Measurements from ENCODE around the gene HDAC1.

HDAC1 gene

GRCh38 chr1:32339363-32339978, 47.6 kb downstream of the HDAC1 start:
- ChIA-PET CTCF (interaction anchor here (1.3 kb wide), 1 partner anchor 11 kb away, joined by 3 read pairs; no protein-coding TSS in a partner anchor), POLR2A (interaction anchor here (0.6 kb wide), 1 partner anchor 691 kb away, joined by 4 read pairs; no protein-coding TSS in a partner anchor)
- DNase-seq (ENCODE audit: extremely low spot score), result peak; percentile 73
- TF ChIP-seq CTCF (IDR thresholded peaks at IDR 0.05; ENCODE audit: control extremely low read depth, extremely low read depth, low read depth, missing control alignments), result no peak

DNA sequence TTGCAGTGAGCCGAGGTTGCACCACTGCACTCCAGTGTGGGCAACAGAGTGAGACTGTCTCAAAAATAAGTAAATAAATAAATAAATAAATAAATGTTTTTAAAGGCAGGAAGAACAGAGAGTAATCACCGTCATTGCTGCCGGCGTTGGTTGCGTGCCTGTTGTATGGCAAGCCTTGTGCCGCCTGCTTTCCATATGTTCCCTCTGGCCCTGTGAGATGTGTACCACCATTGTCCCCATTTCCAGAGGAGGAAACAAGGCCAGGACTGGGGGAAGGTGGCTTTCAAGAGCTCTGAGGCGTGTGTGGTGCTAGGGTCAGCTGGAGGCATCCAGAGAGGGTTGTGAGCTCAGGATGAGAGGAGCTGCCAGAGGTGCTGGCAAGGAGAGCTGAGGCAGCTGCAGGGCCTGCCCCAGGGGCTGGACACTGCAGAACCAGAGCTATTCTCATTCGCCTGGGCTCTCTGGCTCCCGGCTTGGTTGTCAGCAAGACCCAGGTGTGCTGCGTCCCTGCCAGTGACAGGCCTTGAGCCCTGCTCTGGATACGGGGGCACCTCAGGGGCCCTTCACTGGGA, 49.4 kb downstream of the HDAC1 start:
- POLR2A ChIA-PET, result no interaction called here
- CTCF ChIA-PET, result interaction anchor here (1.0 to 1.6 kb wide), 4 partner anchors 12 to 93 kb away, joined by 3 to 5 read pairs (median 4); no protein-coding TSS in a partner anchor
- DNase-seq (ENCODE audit: extremely low spot score), result no peak
- TF ChIP-seq CTCF (IDR thresholded peaks at IDR 0.05; ENCODE audit: control extremely low read depth, extremely low read depth, low read depth, missing control alignments), result no peak

- CTCF ChIA-PET, result interaction anchor here (1.2 to 1.6 kb wide), 3 partner anchors 11 to 93 kb away, joined by 4 to 5 read pairs (median 4); no protein-coding TSS in a partner anchor
- no peak for TF ChIP-seq CTCF (IDR thresholded peaks at IDR 0.05; ENCODE audit: control extremely low read depth, extremely low read depth, low read depth, missing control alignments)
- POLR2A ChIA-PET, result no interaction called here
- no peak for DNase-seq (ENCODE audit: extremely low spot score)
Measured at GRCh38 chr1:32341971-32342370, 50.1 kb downstream of the HDAC1 start.

DNA sequence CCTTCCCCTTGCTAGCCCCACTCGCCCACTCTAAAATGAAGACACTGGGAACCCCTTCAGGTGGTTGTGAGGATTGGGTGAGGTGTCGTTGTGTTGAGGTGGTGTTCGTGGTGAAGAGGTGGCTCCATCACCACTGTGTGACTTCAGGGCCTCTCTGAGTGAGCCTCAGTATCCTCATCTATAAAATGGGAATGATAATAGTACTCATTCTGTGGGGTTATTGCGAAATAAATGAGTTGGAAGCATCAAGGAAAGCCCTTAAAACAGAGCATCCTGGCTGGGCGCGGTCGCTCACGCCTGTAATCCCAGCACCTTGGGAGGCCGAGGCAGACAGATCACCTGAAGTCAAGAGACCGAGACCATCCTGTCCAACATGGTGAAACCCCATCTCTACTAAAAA, 50.8 kb downstream of the HDAC1 start:
- no peak for TF ChIP-seq CTCF (IDR thresholded peaks at IDR 0.05; ENCODE audit: control extremely low read depth, extremely low read depth, low read depth, missing control alignments)
- POLR2A ChIA-PET, result no interaction called here
- DNase-seq (ENCODE audit: extremely low spot score), result no peak
- CTCF ChIA-PET, result interaction anchor here (1.2 to 1.6 kb wide), 2 partner anchors 26 to 94 kb away, joined by 4 to 5 read pairs; no protein-coding TSS in a partner anchor

- CTCF ChIA-PET, result interaction anchor here (0.8 to 1.4 kb wide), 3 partner anchors 9 to 97 kb away, joined by 3 to 4 read pairs (median 3); partner anchors contain the start of genes BSDC1 and MARCKSL1
- TF ChIP-seq CTCF (IDR thresholded peaks at IDR 0.05; ENCODE audit: control extremely low read depth, extremely low read depth, low read depth, missing control alignments), result no peak
- POLR2A ChIA-PET, result interaction anchor here (3.3 kb wide), 1 partner anchor 9 kb away, joined by 49 read pairs; the partner anchor contains the start of gene MARCKSL1
- DNase-seq (ENCODE audit: extremely low spot score), result no peak
Measured at GRCh38 chr1:32345289-32345827, 53.5 kb downstream of the HDAC1 start.

GRCh38 chr1:32346532-32347157, 54.8 kb downstream of the HDAC1 start:
- DNase-seq (ENCODE audit: extremely low spot score), result no peak
- TF ChIP-seq CTCF (IDR thresholded peaks at IDR 0.05; ENCODE audit: control extremely low read depth, extremely low read depth, low read depth, missing control alignments), result no peak
- POLR2A ChIA-PET, result interaction anchor here (3.3 kb wide), 1 partner anchor 11 kb away, joined by 49 read pairs; the partner anchor contains the start of gene MARCKSL1
- CTCF ChIA-PET, result interaction anchor here (1.2 kb wide), 1 partner anchor 10 kb away, joined by 3 read pairs; no protein-coding TSS in a partner anchor
